IMR-90 (cell line): ENCODE results near the gene TMEM82. TPM values are rescaled to one million over a fixed set of nuclear protein-coding genes. Genes with fewer than 3 reads are reported as not detected.

Experiments
- ATAC-seq: fragments of 200-7000 bp; cut with Tn5 transposase; 2 replicates; pipeline ENCODE4 v1.9.1; 2020; ENCODE audit warnings: low read depth, mild to moderate bottlenecking, moderate library complexity
- BruUV-seq: library from RNA; stranded (reverse); fragments of 400-500 nt; replicated peaks from 2 replicates; lab custom pipeline; 2021; lab: Mats Ljungman, UMichigan
- CTCF ChIA-PET: fragments of 300-600 bp; formaldehyde crosslinking; extraction: SDS; loops from one replicate; lab custom pipeline; 2021; ENCODE audit warnings: antibody characterized with exemption; lab: Yijun Ruan, JAX
- POLR2A ChIA-PET: fragments of 300-600 bp; sonication (Branson Sonifier 250); formaldehyde crosslinking; loops from one replicate; lab custom pipeline; 2022; ENCODE audit warnings: antibody characterized with exemption; ENCODE audit not compliant: unreplicated experiment; lab: Charles Lee
- DNase-seq: peaks from one replicate; pipeline ENCODE4 v3.0.0; 2013
- H2AFZ ChIP-seq: replicated peaks from 2 replicates; pipeline ENCODE3; 2013; ENCODE audit warnings: low read length, mild to moderate bottlenecking; ENCODE audit not compliant: poor library complexity
- H2AK5ac ChIP-seq: 2 replicates; pipeline ENCODE4 v1.6.1; 2013; ENCODE audit warnings: low read depth, low read length, inconsistent platforms
- H2AK9ac ChIP-seq: replicated peaks from 2 replicates; pipeline ENCODE3; 2013; ENCODE audit warnings: mild to moderate bottlenecking, low read depth, low read length, moderate library complexity; ENCODE audit not compliant: poor library complexity
- H2BK120ac ChIP-seq: 2 replicates; pipeline ENCODE4 v1.6.1; 2013; ENCODE audit warnings: low read depth, low read length, inconsistent platforms
- H2BK15ac ChIP-seq: 3 replicates; pipeline ENCODE4 v1.6.1; 2013; ENCODE audit warnings: low read depth, low read length, inconsistent platforms
- H2BK20ac ChIP-seq: 2 replicates; pipeline ENCODE4 v1.6.1; 2013; ENCODE audit warnings: low read depth, mild to moderate bottlenecking, inconsistent platforms, low read length, moderate library complexity
- H2BK5ac ChIP-seq: 2 replicates; pipeline ENCODE4 v1.6.1; 2013; ENCODE audit warnings: mild to moderate bottlenecking, low read depth, low read length, inconsistent platforms; ENCODE audit not compliant: poor library complexity, severe bottlenecking
- H3K14ac ChIP-seq: replicated peaks from 2 replicates; pipeline ENCODE4 v1.6.1; 2013; ENCODE audit warnings: low read depth, low read length, inconsistent platforms
- H3K18ac ChIP-seq: 2 replicates; pipeline ENCODE4 v1.6.1; 2013; ENCODE audit warnings: low read depth, low read length, control low read depth
- H3K23ac ChIP-seq: 2 replicates; pipeline ENCODE4 v1.6.1; 2013; ENCODE audit warnings: low read depth, low read length, inconsistent platforms
- H3K27ac ChIP-seq: 2 replicates; pipeline ENCODE4 v1.5.1; 2013; ENCODE audit warnings: mild to moderate bottlenecking, control low read depth, low read length; ENCODE audit not compliant: insufficient read depth
- H3K27me3 ChIP-seq: 2 replicates; pipeline ENCODE4 v1.6.1; 2013; ENCODE audit warnings: low read length; ENCODE audit not compliant: control insufficient read depth, insufficient read depth
- H3K36me3 ChIP-seq: 2 replicates; pipeline ENCODE4 v1.6.1; 2013; ENCODE audit warnings: low read length, mixed read lengths; ENCODE audit not compliant: control insufficient read depth, insufficient read depth
- H3K4ac ChIP-seq: 2 replicates; pipeline ENCODE4 v1.6.1; 2013; ENCODE audit warnings: low read depth, low read length, inconsistent platforms
- H3K4me1 ChIP-seq: 2 replicates; pipeline ENCODE4 v1.6.1; 2013; ENCODE audit warnings: low read length, mixed read lengths; ENCODE audit not compliant: control insufficient read depth, insufficient read depth
- H3K4me2 ChIP-seq: 2 replicates; pipeline ENCODE4 v1.6.1; 2013; ENCODE audit warnings: low read depth, mild to moderate bottlenecking, control low read depth, low read length, moderate library complexity
- H3K4me3 ChIP-seq: 2 replicates; pipeline ENCODE4 v1.5.1; 2013; ENCODE audit warnings: low read depth, mild to moderate bottlenecking, control low read depth, low read length, moderate library complexity; ENCODE audit not compliant: insufficient read depth
- H3K56ac ChIP-seq: 2 replicates; pipeline ENCODE4 v1.6.1; 2013; ENCODE audit warnings: low read length, inconsistent platforms; ENCODE audit not compliant: insufficient read depth; ENCODE audit errors: extremely low read depth
- H3K79me1 ChIP-seq, 2 experiments: 2 replicates each; pipeline ENCODE4 v1.6.1; 2013; ENCODE audit warnings: low read length in 2 of 2, inconsistent platforms in 1 of 2, low read depth in 1 of 2
- H3K9ac ChIP-seq: 2 replicates; pipeline ENCODE4 v1.6.1; 2013; ENCODE audit warnings: low read depth, low read length, control low read depth
- H3K9me1 ChIP-seq: 2 replicates; pipeline ENCODE4 v1.6.1; 2013; ENCODE audit warnings: low read length, inconsistent platforms; ENCODE audit not compliant: insufficient read depth
- H3K9me3 ChIP-seq: 2 replicates; pipeline ENCODE4 v1.6.1; 2013; ENCODE audit warnings: low read length; ENCODE audit not compliant: control insufficient read depth, insufficient read depth
- H4K20me1 ChIP-seq: 2 replicates; pipeline ENCODE4 v1.6.1; 2013; ENCODE audit warnings: low read length, inconsistent platforms; ENCODE audit not compliant: insufficient read depth
- H4K5ac ChIP-seq: 2 replicates; pipeline ENCODE4 v1.6.1; 2013; ENCODE audit warnings: mild to moderate bottlenecking, low read depth, low read length, control low read depth
- H4K8ac ChIP-seq, 2 experiments: 2 replicates each; pipeline ENCODE4 v1.6.1; 2013; ENCODE audit warnings: low read depth in 2 of 2, low read length in 2 of 2, control low read depth in 1 of 2, inconsistent platforms in 1 of 2
- H4K91ac ChIP-seq: 2 replicates; pipeline ENCODE4 v1.6.1; 2013; ENCODE audit warnings: low read depth, low read length, inconsistent platforms; ENCODE audit not compliant: insufficient read depth
- BHLHE40 ChIP-seq: fragments of 150-350 bp; IDR thresholded peaks from 2 replicates; pipeline ENCODE4 v1.6.1; 2016; ENCODE audit warnings: mild to moderate bottlenecking, low read depth, low read length
- CEBPB ChIP-seq: IDR thresholded peaks from 2 replicates; pipeline ENCODE4 v1.6.1; 2012; ENCODE audit warnings: low read depth, low read length, improper control_type of control experiment
- CHD1 ChIP-seq: IDR thresholded peaks from 2 replicates; pipeline ENCODE4 v1.6.1; 2012; ENCODE audit warnings: low read depth, low read length, improper control_type of control experiment
- CTCF ChIP-seq: conservative IDR thresholded peaks from 2 replicates; pipeline ENCODE4 v1.5.1; 2012; ENCODE audit warnings: mild to moderate bottlenecking, low read depth, low read length, improper control_type of control experiment
- FOS ChIP-seq: fragments of 150-350 bp; IDR thresholded peaks from 2 replicates; pipeline ENCODE4 v1.6.1; 2016; ENCODE audit warnings: low read depth, low read length
- MAZ ChIP-seq: IDR thresholded peaks from 2 replicates; pipeline ENCODE4 v1.6.1; 2012; ENCODE audit warnings: low read depth, mild to moderate bottlenecking, low read length, improper control_type of control experiment, moderate library complexity, borderline replicate concordance
- NFE2L2 ChIP-seq: fragments of 150-350 bp; IDR thresholded peaks from 2 replicates; pipeline ENCODE4 v1.6.1; 2016; ENCODE audit warnings: low read depth, mild to moderate bottlenecking, low read length
- POLR2A ChIP-seq: IDR thresholded peaks from 2 replicates; pipeline ENCODE4 v1.6.1; 2012; ENCODE audit warnings: mild to moderate bottlenecking, low read depth, low read length
- RAD21 ChIP-seq: IDR thresholded peaks from 2 replicates; pipeline ENCODE4 v1.6.1; 2012; ENCODE audit warnings: low read length, improper control_type of control experiment
- SMC3 ChIP-seq: fragments of 150-350 bp; IDR thresholded peaks from 2 replicates; pipeline ENCODE4 v1.6.1; 2016; ENCODE audit warnings: low read depth, mild to moderate bottlenecking, antibody characterized with exemption, low read length, moderate library complexity
- WGBS, 2 experiments: methylation state at CpG; one replicate each; pipeline versions ENCODE4 v1.1.5 to v1.1.7; 2013; ENCODE audit warnings: missing lambda C conversion rate in 2 of 2; ENCODE audit not compliant: insufficient read length in 1 of 2; ENCODE audit errors: extremely low coverage in 2 of 2; 5-methylcytosine and 5-hydroxymethylcytosine counted together
- dilution Hi-C: fragments of 300-500 bp; cut with HindIII; formaldehyde crosslinking; loops from one replicate; pipeline ENCODE4 v1.14.3; 2018; ENCODE audit warnings: low sequenced_read_pairs; ENCODE audit not compliant: unreplicated experiment
- in situ Hi-C: fragments of 300-500 bp; cut with MboI; formaldehyde crosslinking; loops from 3 replicates; pipeline ENCODE4 v1.14.3; 2019; ENCODE audit warnings: low sequenced_read_pairs, inconsistent platforms, mixed read lengths
- intact Hi-C: fragments of 100-400 bp; cut with micrococcal nuclease; formaldehyde crosslinking; loops from 2 replicates; pipeline ENCODE4 v1.10.0; 2022
- polyA plus RNA-seq, 3 experiments: library from polyadenylated mRNA; depleted of rRNA; stranded (reverse); fragments of >200 nt; gene quantifications; 2 replicates each; pipeline ENCODE4 v1.2.3, GENCODE V29; 2012; ENCODE audit warnings: low replicate concordance in 1 of 3
- total RNA-seq: library from RNA; depleted of rRNA; stranded (reverse); fragments of >200 nt; gene quantifications from 2 replicates; pipeline ENCODE4 v1.2.3, GENCODE V29; 2012

TMEM82 gene
- total and polyA plus RNA-seq, 2 of the 4 experiments (the other 2 are of a cell fraction), result not detected

- ChIA-PET CTCF (interaction anchor here (1.0 kb wide), 1 partner anchor 231 kb away, joined by 3 read pairs; no protein-coding TSS in a partner anchor), POLR2A (no interaction called here)
- Histone ChIP-seq H2AK5ac (no peak overlapping the region), H3K18ac (no peak overlapping the region), H4K91ac (no peak overlapping the region), H3K56ac (no peak overlapping the region), H3K4me1 (no peaks in the 10 kb centered on the region), H4K20me1 (peaks cover 3% of the 10 kb centered on the region; the same call in 1 of the 2 replicates), H2BK5ac (no peak overlapping the region), H2BK15ac (no peak overlapping the region), H3K4me2 (no peak overlapping the region), H4K8ac (no peak overlapping the region), H2AK9ac (no peak overlapping the region), H3K27me3 (no peaks in the 10 kb centered on the region), H3K23ac (no peak overlapping the region), H2BK20ac (no peak overlapping the region), H3K79me1 (peaks cover 12 to 13% of the 10 kb centered on the region in 2 experiments; a peak in 2 of 4 replicates), H3K4ac (no peak overlapping the region), H2AFZ (no peak overlapping the region), H4K5ac (no peak overlapping the region), H3K9me3 (no peaks in the 10 kb centered on the region), H3K36me3 (peaks cover 65% of the 10 kb centered on the region), H2BK120ac (no peak overlapping the region), H3K27ac (no peak overlapping the region), H3K9me1 (peaks cover 5% of the 10 kb centered on the region; the same call in 1 of the 2 replicates), H3K14ac (no peak overlapping the region), H3K4me3 (no peak overlapping the region), H3K9ac (no peak overlapping the region)
- ATAC-seq (no peak; the same call in 1 of the 2 replicates), DNase-seq (no peak)
- TF ChIP-seq MAZ (no peak), CEBPB (no peak), NFE2L2 (no peak), RAD21 (no peak), FOS (no peak), SMC3 (no peak), CTCF (no peak), BHLHE40 (no peak), CHD1 (no peak), POLR2A (no peak)
- intact Hi-C loops, result no loop called here
- in situ Hi-C loops, result loop anchor here (25.0 kb wide), 1 partner anchor 409 kb away; no protein-coding TSS in a partner anchor
- dilution Hi-C loops, result no loop called here
- no CpG with 5 or more reads among the region's 7 CpGs for WGBS, 2 experiments
- BruUV-seq, result no TSS peak
Measured at GRCh38 chr1:15777909-15778707, 35.8 kb downstream of the TMEM82 start.
